PFSK-1 (cell line): ENCODE results near the gene SLC1A2.
A peak's percentile ranks its signal among the peaks of the same experiment; 100 is the strongest.

Experiments
- FOXP2 ChIP-seq: optimal IDR thresholded peaks from 2 replicates; pipeline ENCODE3; 2011; ENCODE audit warnings: borderline replicate concordance, control low read depth, inconsistent platforms; ENCODE audit not compliant: insufficient read depth; ENCODE audit errors: extremely low read length, extremely low read depth
- POLR2AphosphoS5 ChIP-seq: IDR thresholded peaks from 2 replicates; pipeline ENCODE4 v1.6.1; 2012; ENCODE audit warnings: low read depth, mild to moderate bottlenecking, control low read depth, low read length, moderate library complexity
- SIN3A ChIP-seq: IDR thresholded peaks from 2 replicates; pipeline ENCODE4 v1.6.1; 2012; ENCODE audit warnings: mild to moderate bottlenecking, low read length, moderate library complexity, borderline replicate concordance; ENCODE audit not compliant: insufficient read depth
- TAF1 ChIP-seq: IDR thresholded peaks from 2 replicates; pipeline ENCODE4 v1.6.1; 2012; ENCODE audit warnings: low read length, control low read depth, borderline replicate concordance; ENCODE audit not compliant: insufficient read depth
- TF ChIP-seq, protein P1 (sequence below), 2 experiments: IDR thresholded peaks; 2 replicates each; pipeline versions ENCODE4 v1.6.1 to v1.8.0; 2011 to 2012; ENCODE audit warnings: low read depth in 2 of 2, low read length in 2 of 2, control low read depth in 1 of 2, inconsistent platforms in 1 of 2, mild to moderate bottlenecking in 1 of 2, moderate library complexity in 1 of 2; ENCODE audit not compliant: insufficient read depth in 1 of 2

Gene SLC1A2

DNA sequence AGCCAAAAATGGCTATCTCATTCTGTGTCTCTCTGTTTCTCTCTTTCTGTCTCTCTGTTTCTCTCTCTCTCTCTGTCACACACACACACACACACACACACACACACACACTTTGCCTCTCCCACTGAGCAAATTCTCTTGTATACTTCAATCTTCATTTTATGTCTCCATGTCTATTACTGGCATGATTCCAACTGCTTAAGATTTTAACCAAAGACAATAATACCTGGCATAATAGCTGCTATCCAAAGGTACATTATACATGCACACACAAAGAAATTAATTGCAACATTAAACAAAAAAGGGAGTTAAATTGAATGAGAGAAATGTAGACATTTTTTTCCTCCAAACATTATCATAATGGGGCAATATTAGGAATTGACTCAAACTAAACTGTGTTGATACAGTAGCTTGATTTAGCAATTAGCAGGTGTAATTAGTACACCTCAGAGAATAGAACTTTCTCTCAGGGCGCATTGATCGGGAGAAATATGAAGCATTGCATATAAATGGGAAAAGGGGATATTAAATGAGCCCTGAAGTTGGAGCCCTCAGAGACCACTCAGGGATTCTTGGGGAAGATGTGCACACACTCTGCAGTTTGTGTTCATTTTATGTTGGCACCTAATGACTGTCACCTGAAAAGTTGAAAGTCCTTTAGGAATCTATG lies 17.4 kb upstream of the SLC1A2 start:
- TF ChIP-seq, protein P1, sequence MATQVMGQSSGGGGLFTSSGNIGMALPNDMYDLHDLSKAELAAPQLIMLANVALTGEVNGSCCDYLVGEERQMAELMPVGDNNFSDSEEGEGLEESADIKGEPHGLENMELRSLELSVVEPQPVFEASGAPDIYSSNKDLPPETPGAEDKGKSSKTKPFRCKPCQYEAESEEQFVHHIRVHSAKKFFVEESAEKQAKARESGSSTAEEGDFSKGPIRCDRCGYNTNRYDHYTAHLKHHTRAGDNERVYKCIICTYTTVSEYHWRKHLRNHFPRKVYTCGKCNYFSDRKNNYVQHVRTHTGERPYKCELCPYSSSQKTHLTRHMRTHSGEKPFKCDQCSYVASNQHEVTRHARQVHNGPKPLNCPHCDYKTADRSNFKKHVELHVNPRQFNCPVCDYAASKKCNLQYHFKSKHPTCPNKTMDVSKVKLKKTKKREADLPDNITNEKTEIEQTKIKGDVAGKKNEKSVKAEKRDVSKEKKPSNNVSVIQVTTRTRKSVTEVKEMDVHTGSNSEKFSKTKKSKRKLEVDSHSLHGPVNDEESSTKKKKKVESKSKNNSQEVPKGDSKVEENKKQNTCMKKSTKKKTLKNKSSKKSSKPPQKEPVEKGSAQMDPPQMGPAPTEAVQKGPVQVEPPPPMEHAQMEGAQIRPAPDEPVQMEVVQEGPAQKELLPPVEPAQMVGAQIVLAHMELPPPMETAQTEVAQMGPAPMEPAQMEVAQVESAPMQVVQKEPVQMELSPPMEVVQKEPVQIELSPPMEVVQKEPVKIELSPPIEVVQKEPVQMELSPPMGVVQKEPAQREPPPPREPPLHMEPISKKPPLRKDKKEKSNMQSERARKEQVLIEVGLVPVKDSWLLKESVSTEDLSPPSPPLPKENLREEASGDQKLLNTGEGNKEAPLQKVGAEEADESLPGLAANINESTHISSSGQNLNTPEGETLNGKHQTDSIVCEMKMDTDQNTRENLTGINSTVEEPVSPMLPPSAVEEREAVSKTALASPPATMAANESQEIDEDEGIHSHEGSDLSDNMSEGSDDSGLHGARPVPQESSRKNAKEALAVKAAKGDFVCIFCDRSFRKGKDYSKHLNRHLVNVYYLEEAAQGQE (IDR thresholded peaks at IDR 0.05; ENCODE audit: insufficient read depth in 1 of 2, low read depth in 2 of 2, low read length in 2 of 2), result no peak
- TF ChIP-seq POLR2AphosphoS5, result no peak
- no peak for TF ChIP-seq FOXP2
- no peak for TF ChIP-seq SIN3A
- TF ChIP-seq TAF1, result no peak

GRCh38 chr11:35433588-35433987 lies 14.2 kb upstream of the SLC1A2 start:
- TF ChIP-seq POLR2AphosphoS5 (no peak), SIN3A (no peak), FOXP2 (no peak), TAF1 (no peak)
- TF ChIP-seq, protein P1 (IDR thresholded peaks at IDR 0.05; ENCODE audit: insufficient read depth in 1 of 2, low read depth in 2 of 2, low read length in 2 of 2), result no peak

DNA sequence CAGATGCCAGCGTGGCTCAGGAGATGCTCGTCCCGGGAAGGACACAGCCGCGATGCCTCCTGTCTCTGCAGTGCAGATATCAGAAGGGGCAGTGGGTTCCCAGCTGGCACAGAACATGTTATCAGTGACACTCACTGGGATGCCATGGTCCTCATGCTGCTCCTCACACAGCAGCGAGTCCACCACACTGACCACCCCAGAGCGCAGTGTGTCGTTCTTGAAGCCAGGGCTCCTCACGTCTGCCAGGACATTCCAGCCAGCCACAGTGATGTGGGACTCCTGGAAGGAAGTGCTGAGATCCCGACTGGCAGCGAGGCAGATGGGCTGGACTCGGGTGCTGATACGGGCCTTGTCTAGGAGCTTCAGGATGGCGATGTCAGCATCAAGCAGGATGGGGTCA lies 13.1 kb upstream of the SLC1A2 start:
- TF ChIP-seq SIN3A, result no peak
- no peak for TF ChIP-seq POLR2AphosphoS5
- TF ChIP-seq TAF1, result no peak
- TF ChIP-seq, protein P1 (IDR thresholded peaks at IDR 0.05; ENCODE audit: insufficient read depth in 1 of 2, low read depth in 2 of 2, low read length in 2 of 2), result no peak
- TF ChIP-seq FOXP2, result no peak

- TF ChIP-seq FOXP2 (no peak), POLR2AphosphoS5 (no peak), SIN3A (peak; percentile 51; the same call in 1 of the 2 replicates), TAF1 (no peak)
- TF ChIP-seq, protein P1 (IDR thresholded peaks at IDR 0.05; ENCODE audit: insufficient read depth in 1 of 2, low read depth in 2 of 2, low read length in 2 of 2), result 0 out of 4 replicates have a peak, but pooled peaks of 1 of the 2 experiments have one; percentile 18
Observed at GRCh38 chr11:35427071-35427470, 7.7 kb upstream of the SLC1A2 start.

DNA sequence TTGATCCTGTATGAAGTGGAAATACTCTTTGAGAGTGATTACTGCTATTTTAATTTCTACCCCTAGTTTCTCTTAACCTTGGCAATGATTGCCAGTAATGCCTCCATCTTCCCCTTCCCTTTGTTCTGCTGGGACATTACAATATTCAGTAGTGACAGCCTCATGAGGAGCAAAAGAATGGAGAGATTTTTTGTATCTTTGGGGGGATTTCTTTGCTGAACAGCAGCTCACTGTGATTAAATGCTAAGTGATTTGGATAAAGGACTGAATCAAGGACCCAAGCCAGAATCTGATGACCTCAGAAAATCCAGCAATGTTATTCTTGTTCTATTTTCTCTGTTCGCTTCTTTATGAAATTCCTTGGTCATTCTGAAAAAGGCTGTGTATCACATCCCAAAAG lies 7.0 kb upstream of the SLC1A2 start:
- TF ChIP-seq FOXP2, result no peak
- TF ChIP-seq, protein P1 (IDR thresholded peaks at IDR 0.05; ENCODE audit: insufficient read depth in 1 of 2, low read depth in 2 of 2, low read length in 2 of 2), result no peak
- no peak for TF ChIP-seq SIN3A
- TF ChIP-seq TAF1, result no peak
- TF ChIP-seq POLR2AphosphoS5, result no peak
